Measurements from ENCODE around the gene RBMS3. TPM values are rescaled to one million over a fixed set of nuclear protein-coding genes. Genes with fewer than 3 reads are reported as not detected.

Gene RBMS3
- total RNA-seq, 1 donor from 2014 or later = 0.73 TPM

DNA sequence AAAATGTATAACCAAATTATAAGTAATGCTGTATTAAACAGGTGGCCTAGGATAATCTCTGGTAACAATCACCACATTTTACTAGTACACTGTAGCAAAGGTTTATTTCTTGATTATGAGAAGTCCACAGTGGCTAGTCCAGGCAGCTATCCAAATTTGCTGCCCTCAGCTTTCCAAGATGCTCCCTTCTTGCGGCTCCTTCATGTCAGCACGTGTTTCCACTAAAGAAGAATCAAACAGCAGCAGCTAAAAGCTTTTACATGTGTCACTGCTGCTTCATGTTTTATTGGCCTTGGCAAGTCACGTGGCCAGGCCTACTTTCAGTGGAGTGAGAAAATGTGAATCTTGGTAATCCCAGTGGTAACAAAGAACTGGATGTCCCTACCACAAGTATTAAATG is 5.6 kb upstream of the RBMS3 start:
- intact Hi-C loops (cut with micrococcal nuclease) = no loop called here

DNA sequence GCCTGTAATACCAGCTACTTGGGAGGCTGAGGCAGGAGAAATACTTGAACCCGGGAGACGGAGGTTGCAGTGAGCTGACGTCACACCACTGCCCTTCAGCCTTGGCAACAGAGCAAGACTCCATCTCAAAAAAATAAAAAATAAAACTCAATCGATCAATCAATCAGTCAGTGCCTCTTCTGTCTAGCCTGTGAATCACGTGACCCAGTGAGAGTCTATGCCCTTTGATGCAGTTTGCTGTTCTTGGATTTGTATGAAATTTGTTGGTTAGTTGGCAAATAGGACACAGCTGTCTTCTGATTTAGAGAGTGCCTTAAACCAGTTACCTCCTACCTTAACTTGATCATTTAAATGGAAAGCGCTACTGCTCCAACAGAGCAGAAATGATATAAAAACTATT is 3.6 kb upstream of the RBMS3 start:
- intact Hi-C loops (cut with micrococcal nuclease) = no loop called here

DNA sequence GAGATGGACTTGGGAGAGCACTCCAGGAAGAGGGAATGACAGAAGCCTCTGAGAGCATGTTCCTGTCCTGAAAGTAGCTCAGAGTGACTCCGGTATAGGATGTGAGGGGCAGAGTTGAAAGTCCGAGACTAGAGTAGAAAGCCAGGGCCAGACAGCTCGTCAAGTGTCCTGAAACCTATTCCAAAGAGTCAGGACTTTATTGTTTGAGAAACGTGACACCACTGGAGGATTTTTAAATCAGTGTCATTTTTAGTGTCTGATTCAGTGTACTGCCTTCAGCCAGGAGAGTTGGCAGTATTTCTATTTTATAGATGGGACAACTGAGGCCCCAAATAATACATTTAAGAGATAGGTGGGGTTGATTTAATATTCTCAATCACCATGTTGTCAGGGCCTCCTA is 1.6 kb upstream of the RBMS3 start:
- intact Hi-C loops (cut with micrococcal nuclease) = no loop called here

DNA sequence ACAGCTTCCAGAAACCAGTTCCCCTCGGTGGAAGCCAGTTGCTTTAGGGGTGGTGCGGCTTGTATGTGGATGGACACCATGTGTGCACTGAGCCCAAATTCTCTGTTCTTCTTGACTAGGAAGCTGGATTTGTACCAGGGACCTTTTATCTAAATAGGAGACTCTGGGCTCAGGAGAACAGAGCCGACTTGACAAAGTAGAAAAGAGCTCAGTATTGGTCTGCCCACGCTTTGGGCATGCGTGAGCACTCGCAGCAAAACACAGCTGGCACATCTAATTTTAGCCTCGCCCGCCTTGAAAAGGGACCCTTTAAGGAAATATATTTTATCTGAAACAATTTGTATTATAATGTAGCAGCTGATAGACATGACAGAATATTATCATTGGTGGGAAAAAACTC is 1.1 kb upstream of the RBMS3 start:
- intact Hi-C loops (cut with micrococcal nuclease) = loop anchor here (5.0 kb wide), 1 partner anchor 363 kb away; no protein-coding TSS in a partner anchor

DNA sequence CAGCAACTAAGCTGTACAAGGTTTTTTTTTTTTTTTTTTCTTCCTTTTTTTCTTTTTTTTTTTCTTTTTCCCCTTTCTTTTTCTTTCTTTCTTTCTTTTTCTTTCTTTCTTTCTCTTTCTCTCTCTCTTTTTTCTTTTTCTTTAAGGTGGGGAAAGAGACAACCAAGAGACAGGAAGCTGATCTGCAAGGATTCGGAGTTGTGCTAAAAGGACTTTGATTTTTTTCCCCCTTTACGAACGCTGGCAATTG is 148 bp downstream of the RBMS3 start:
- intact Hi-C loops (cut with micrococcal nuclease) = loop anchor here (5.0 kb wide), 1 partner anchor 364 kb away; no protein-coding TSS in a partner anchor

DNA sequence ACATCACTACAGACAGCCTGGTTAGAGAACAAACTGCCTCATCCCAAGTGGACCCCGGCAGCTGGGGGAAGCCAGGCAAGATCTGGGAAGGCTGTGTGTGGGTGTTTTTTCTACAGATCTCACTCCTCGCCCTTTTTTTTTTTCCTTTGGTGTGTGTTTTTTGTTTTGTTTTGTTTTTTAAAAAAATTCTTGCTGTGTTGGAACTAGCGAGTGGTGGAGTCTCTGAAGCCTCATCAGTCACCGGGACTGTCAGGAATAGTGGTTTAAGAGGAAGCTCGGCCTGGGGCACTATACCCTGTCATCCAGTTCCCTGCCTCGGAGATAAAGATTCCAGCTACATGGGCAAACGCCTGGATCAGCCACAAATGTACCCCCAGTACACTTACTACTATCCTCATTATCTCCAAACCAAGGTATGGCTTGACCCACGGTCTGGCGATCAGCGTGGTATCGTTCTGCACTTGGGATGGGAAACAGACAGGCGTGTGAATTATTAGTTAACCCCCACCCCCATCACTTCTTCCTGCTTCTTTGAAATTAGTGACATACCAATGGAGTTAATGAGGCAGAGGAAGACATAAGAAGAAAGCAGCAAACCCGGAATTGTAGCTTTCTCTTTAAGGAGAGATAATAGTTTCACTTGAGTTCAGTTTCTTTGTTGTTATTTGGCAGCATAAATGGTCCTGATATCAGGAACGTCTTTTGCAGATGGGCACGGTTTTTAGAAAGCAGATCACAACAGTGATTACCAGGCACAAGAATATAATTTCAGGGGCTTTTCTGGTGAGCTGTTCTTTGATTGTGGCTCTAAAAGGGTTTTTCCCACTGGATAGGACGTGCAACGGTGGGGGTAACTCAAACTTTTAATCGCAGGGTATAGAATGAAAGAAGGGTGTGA is 722 bp downstream of the RBMS3 start:
- intact Hi-C loops (cut with micrococcal nuclease) = loop anchor here (5.0 kb wide), 1 partner anchor 364 kb away; no protein-coding TSS in a partner anchor

DNA sequence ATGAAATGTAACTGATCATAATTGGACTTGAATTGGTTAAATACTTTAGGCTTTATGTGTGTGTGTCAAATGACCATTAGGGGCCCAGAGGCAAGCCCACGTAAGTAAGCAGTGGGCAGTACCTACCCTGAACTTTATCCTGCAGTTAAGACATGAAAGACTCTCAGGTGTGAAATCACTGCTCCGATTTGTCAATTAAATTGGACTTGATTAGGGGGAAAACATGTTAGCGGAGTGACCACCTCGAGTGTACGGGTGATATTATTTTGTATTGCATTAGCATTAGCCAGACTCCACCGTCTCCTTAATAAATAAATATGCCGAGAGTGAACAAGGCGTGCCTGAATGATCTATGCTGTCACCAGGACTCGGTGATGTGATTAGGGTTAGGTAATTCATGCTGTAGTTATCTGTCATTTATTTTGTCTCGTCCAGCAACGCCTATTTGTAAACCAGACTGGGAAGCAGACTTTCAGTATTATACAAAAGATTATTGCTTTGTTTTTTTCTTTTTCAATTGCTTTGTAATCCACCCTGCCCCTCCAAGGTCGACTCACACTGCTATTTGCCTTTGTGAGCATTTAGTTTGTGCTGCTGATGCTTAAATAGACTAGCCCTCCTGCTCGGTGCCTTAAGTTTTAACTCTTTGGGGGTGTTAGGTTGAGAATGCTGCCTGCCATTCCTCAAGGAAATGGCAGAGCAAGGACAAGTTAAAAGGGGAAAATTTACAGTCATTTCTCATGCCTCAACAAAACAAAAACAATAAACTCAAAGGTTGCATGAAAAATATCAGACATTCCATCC is 1.8 kb downstream of the RBMS3 start:
- intact Hi-C loops (cut with micrococcal nuclease) = loop anchor here (5.0 kb wide), 1 partner anchor 365 kb away; no protein-coding TSS in a partner anchor

DNA sequence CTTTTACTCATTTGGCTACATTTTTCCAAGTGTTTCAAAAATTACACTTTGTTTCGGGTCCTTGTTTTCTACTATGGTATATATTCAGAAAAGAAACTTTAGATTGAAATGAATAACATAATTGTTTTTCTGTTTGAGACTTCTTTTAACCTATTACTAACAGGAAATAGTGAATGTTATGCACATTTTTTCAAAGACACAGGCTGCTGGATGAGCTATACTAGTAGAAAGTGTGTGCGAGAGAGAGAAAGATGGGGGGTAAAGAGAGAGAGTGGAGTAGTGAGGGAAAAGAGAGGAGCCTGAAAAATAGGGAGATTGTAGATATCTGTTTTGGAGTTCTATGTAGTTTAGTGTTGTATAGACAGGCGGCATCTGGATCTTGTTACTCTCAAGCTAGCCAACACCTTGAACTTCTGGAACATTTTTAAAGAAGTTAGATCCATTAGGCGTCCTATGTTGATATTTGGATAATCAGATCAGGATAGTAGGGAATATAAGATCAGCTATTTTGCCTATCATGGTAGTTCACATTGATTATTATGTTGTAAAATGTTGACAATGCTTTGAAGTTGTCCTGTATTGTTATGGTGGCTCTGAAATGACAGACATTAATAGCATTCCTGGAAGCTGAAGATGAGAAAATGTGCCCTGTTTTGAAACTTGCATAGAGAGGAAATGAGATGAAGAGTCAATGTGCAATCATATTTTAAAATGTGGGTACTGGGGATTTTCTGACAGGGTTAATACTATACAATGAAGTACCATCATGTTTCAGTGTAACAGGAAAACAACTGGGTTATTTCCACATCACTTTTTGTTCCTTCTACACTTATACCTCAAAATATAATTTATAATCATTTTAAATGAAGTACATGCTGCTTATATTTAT is 2.6 kb downstream of the RBMS3 start:
- intact Hi-C loops (cut with micrococcal nuclease) = loop anchor here (5.0 kb wide), 1 partner anchor 366 kb away; no protein-coding TSS in a partner anchor

DNA sequence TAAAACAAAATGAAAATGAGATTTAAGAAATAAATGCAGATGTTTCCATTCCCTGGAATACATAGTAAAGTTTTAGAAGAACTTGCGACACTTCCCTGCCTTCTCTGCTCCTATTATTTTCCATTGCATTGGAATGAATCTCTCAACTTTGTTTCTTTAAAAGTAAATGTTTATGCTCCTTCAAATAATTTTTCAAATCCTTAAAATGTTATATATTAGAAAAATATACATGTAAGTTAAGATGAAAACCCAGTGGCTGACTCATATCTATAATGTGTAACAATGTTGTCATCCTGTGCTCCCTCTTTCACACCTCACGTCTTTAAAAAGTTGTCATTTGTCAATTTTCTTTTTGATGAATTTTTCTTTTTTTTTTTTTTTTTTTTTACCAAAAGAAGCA is 3.6 kb downstream of the RBMS3 start:
- intact Hi-C loops (cut with micrococcal nuclease) = loop anchor here (5.0 kb wide), 1 partner anchor 367 kb away; no protein-coding TSS in a partner anchor

DNA sequence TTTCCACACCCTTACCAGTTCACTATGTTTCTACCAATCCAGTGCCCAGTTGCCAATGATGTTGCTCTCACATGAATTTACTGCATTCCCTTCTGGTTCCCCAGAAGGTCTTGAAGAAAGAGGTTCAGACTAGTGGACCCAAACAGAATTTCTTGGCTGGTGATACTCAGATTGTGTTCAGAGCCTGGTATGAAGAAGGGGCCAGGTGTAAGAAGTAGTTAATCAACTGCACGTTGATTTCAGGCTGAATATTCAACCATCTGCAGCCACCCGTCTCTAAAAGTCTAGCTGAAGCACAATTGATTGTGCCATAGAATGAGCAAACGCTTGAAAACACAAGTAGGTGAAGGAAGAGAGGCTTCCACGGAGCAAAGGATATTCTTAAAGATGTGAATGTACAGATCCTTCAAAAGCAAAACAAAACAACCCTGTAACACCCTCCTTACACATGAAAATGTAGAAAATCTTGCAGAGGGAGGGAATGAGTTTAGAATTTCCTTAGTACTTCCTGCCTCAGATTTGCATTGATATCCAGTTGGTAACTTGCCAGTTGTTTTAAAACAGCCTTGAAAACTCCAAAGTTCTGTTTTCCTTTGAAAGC is 4.7 kb downstream of the RBMS3 start:
- intact Hi-C loops (cut with micrococcal nuclease) = no loop called here

DNA sequence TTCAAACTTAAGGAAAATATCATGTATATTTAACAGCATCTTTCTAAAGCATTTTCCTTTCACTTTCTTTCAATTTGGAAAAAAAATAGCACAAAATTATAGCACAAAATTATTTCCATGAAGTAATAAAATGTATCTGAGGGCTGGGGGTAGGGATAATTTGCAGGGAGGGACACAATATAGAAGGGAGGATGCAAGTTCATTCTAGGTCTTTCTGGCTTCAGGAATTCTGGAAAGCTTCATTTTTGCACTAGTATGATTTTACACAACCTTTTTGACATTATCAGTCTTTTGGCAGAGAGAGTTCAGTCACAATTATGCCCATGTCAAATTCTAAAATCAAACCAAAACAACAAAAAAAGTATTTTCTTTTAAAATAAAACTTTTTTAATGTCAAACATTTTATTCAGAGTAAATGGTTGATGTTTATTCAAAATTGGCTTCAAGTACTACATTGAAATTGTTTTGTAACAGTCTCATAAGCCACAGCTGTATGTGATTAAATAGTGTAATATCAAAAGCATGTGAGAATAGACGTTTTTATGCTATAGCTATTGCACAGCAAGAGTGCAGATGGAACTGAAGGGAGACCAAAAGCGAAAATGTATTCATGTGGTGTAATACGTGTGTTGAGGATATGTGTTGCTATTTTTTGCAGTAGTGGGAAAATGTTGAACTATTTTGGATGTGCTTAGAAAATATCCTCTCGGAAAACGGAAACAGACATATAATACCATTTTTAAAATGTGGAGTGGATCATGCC is 5.8 kb downstream of the RBMS3 start:
- intact Hi-C loops (cut with micrococcal nuclease) = no loop called here

DNA sequence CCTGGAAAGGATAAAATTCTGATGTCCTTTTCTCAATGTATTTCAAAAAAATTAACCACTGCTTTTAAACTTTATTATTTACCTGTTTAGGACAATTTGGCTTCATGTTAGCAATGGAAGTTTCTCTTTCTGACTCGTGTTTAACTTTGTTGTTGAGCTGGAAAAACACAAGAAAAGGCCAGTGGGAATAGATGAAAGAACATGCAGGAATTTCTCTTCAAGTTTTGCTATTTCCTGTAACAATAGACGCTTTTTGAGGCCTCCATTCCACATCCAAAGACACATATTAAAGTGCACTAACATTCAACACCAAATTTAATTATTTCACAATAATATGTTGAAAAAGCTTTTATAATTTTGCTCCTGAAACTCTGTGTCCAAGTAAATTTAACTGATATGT is 9.7 kb downstream of the RBMS3 start:
- intact Hi-C loops (cut with micrococcal nuclease) = no loop called here

DNA sequence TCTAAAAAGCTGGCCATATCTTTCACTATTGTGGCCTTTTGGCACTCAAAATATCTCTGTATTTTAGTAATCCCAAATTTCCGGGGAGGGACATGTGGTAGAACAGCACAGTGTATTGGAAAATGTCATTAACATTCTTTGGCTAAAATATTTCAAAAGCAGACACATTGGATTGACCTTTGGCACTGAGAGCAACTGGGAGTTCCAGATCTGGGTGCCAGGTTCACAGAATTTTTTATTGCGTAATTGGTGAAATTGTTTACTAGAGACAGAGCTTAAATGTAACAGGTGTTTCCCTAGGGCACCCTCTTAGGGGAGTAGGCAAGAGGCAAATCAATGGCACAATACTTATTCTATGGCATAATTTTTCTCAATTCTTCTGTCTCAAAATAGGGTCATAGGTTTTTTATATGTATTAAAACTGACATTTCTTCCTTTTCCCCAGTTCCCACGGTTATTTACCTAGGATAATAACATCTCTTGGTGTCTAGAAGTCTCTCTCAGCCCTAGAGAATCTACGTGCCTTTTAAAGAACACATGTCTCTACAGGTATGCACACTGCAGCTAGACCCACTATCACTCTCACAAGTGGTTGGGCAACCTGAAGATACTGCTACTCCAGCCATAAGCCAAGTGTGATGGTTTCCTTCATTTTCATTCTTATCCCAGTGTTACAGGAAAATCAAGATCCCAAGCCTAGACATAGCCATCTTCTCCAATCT is 10.6 kb downstream of the RBMS3 start:
- intact Hi-C loops (cut with micrococcal nuclease) = no loop called here

DNA sequence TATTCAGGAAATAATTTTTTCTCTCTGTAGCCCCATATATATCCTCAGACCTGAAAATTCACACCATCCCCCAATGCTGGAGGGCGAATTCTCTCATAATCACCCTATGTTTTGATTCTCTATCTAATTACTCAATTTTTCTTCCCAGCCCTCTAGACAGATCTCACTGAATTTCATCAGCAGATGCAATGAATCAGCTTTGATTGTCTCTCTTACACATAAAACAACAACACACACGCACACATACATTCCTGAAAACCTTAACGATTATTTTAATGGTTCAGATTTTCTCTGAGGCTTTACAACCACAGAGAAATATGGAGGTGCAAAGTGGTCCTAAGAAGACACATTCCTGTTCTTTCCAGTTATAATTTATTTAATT is 11.1 kb downstream of the RBMS3 start:
- intact Hi-C loops (cut with micrococcal nuclease) = no loop called here

DNA sequence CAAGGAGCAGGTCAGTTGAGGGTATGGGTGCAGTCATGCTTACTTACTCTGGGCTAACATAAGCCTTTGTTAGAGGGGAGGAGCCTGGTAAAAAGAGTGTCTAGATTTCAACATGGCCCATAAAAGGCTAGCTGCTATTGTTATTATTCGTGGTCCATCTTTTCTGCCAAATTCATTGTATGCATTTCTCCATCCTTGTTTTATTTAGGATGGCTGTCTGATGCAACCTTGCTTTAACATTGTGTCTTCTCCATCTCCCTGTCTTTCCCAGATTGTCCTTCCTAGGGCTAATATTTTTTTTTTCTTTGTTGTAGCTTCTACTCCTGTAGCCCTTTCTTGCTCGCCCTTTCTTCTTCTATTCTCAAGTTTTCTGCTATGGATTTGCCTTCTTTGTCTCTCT is 12.6 kb downstream of the RBMS3 start:
- intact Hi-C loops (cut with micrococcal nuclease) = no loop called here

DNA sequence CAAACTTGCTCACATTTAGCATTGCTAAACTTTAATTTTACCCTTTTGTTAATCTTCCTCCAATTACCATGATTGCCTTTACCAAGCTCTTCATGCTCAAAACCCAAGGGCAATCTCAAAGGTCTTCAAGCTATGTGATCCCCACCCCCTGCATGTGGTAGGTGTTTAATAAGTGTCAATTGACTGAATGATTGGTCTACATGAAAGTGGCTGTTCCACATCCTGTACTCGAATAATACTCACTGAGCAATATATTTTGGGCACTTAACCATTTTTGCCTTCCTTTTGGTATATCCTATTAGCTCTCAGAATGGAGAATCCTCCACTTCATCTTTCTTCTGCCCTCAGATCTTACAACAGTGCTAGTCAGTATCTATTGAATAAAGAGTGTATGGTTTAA is 17.1 kb downstream of the RBMS3 start:
- intact Hi-C loops (cut with micrococcal nuclease) = no loop called here

DNA sequence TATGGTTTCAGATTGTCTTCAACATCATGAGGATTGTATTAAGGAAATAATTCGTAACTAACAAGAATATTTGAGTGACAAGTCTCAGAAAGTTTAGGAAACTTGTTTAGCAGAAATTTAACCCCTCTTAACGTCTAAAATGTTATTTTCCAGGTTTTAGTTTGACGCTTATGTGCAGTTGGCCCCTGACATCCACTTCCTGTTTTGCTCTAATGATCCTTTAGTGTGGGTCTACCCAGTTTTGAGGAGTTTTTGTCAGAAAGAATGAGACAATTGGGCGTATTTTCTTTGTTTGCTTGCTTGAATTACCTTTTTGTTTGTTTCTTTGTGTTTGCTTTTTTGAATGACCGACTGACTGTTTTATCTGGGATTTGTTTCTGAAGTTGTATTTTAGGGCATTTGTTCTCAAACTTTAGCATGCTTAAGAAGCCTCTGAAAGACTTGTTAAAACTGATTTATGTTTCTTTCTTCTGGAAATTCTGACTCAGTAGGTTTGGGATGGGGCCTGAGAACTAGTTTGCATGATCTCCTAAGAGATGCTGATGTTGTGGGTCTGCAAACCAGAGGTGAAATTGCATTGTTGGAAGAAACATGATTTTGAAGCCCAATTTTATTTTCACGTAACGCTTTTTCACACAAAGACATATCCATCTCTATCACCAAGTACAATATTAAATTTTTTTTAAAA is 20.6 kb downstream of the RBMS3 start:
- intact Hi-C loops (cut with micrococcal nuclease) = no loop called here

DNA sequence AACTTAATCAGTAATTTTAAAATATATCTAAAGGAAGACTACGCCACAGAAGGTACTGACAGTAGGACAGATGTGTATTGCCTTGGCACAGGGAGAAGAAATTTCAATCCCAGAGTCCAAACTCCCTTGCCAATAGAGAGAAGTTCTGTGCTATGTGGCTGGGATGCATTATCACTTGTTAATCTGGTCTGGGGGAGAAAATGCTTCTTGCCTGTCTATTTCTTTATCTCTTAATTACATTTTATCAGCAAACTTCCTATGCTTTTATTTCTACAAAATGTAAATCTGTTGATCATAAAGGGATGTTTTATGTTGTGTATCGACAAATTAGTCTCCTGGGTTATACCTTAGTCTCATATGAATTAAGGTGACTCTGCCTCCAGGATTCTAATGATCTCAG is 21.7 kb downstream of the RBMS3 start:
- intact Hi-C loops (cut with micrococcal nuclease) = no loop called here

DNA sequence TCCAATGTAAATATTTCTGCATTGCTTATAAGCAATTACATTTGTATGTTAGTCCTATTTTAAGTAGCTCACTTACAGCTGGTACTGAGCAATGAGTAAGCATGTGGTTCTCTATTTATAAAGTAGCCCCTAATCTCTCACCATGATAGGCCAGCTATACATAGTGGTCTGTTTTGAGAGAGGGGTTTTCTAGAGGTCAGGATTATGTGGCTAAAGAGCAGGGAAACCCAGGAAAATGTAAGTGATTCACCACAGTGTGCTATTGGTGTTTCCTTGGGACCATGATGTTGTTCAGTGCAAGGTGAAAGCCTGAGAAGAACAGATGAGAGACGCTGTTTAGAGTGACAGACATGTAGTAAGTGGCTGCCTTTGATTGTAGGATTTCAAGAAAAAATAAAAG is 26.4 kb downstream of the RBMS3 start:
- intact Hi-C loops (cut with micrococcal nuclease) = no loop called here
